GM12878 (cell line): ENCODE data around the gene SLC15A4. TPM values are rescaled to one million over a fixed set of nuclear protein-coding genes. Genes with fewer than 3 reads are reported as not detected.

Source experiments
- ATAC-seq: fragments of 200-7000 bp; cut with Tn5 transposase; 3 replicates; pipeline ENCODE4 v1.9.1; 2020; ENCODE audit warnings: mild to moderate bottlenecking, moderate library complexity
- BruUV-seq: library from RNA; stranded (reverse); fragments of 400-500 nt; replicated peaks from 2 replicates; lab custom pipeline; 2021; lab: Mats Ljungman, UMichigan
- CTCF ChIA-PET: fragments of 300-600 bp; sonication (Branson Sonifier 250); formaldehyde crosslinking; extraction: SDS; loops from one replicate; lab custom pipeline; 2021; ENCODE audit warnings: inconsistent platforms; lab: Yijun Ruan, JAX
- POLR2A ChIA-PET: fragments of 350-600 bp; formaldehyde crosslinking; extraction: SDS; loops from one replicate; lab custom pipeline; 2021; ENCODE audit warnings: inconsistent platforms; lab: Charles Lee
- RAD21 ChIA-PET: fragments of 300-600 bp; sonication (Branson Sonifier 250); formaldehyde crosslinking; loops from one replicate; lab custom pipeline; 2023; ENCODE audit warnings: antibody characterized with exemption; ENCODE audit not compliant: unreplicated experiment; lab: Charles Lee
- SMC1A ChIA-PET: fragments of 300-600 bp; sonication (Branson Sonifier 250); formaldehyde crosslinking; loops from one replicate; lab custom pipeline; 2023; ENCODE audit not compliant: unreplicated experiment, uncharacterized antibody; lab: Charles Lee
- DNase-seq: peaks from one replicate; pipeline ENCODE4 v3.0.0-alpha.2; 2011; ENCODE audit warnings: low read depth, low spot score
- FAIRE-seq: peaks from 3 replicates; lab custom pipeline; 2011; peaks lifted over from hg19 to GRCh38; lab: Jason Lieb, UNC
- H2AFZ ChIP-seq: 2 replicates; pipeline ENCODE4 v1.6.0; 2011; ENCODE audit warnings: low read depth, low read length, control low read depth; ENCODE audit not compliant: control insufficient read depth
- H3K27ac ChIP-seq: 2 replicates; pipeline ENCODE4 v1.5.1; 2011; ENCODE audit warnings: control low read depth; ENCODE audit not compliant: control insufficient read depth, insufficient read depth
- H3K27me3 ChIP-seq, 2 experiments: replicated peaks in 1 of 2; 2 replicates each; pipeline versions ENCODE4 v1.6.0 to v1.6.1; 2011; ENCODE audit warnings: low read length in 1 of 2; ENCODE audit not compliant: control insufficient read depth in 2 of 2, insufficient read depth in 2 of 2
- H3K36me3 ChIP-seq, 2 experiments: 2 replicates each; pipeline ENCODE4 v1.5.1; 2011; ENCODE audit warnings: low read length in 1 of 2; ENCODE audit not compliant: control insufficient read depth in 2 of 2, insufficient read depth in 2 of 2
- H3K4me1 ChIP-seq: 2 replicates; pipeline ENCODE4 v1.6.1; 2011; ENCODE audit warnings: mild to moderate bottlenecking, low read length, moderate library complexity, mixed read lengths; ENCODE audit not compliant: control insufficient read depth, insufficient read depth
- H3K4me2 ChIP-seq: 2 replicates; pipeline ENCODE4 v1.6.0; 2011; ENCODE audit warnings: control low read depth; ENCODE audit not compliant: control insufficient read depth, insufficient read depth
- H3K4me3 ChIP-seq: fragments of 200-600 bp; sonication (generic); 2 replicates; pipeline ENCODE4 v1.5.1; 2016
- H3K79me2 ChIP-seq: 2 replicates; pipeline ENCODE4 v1.6.0; 2011; ENCODE audit warnings: low read length; ENCODE audit not compliant: control insufficient read depth, insufficient read depth
- H3K9ac ChIP-seq: 2 replicates; pipeline ENCODE4 v1.8.0; 2011; ENCODE audit warnings: low read length, control low read depth, mixed read lengths; ENCODE audit not compliant: control insufficient read depth, insufficient read depth
- H3K9me3 ChIP-seq: replicated peaks from 3 replicates; pipeline ENCODE4 v1.5.1; 2011; ENCODE audit warnings: mild to moderate bottlenecking, low read length; ENCODE audit not compliant: control insufficient read depth, insufficient read depth
- H4K20me1 ChIP-seq: 2 replicates; pipeline ENCODE4 v1.6.0; 2011; ENCODE audit not compliant: control insufficient read depth, insufficient read depth
- ATF7 ChIP-seq: fragments of 450-650 bp; IDR thresholded peaks from 2 replicates; pipeline ENCODE4 v1.6.1; 2016; ENCODE audit warnings: low read depth, mild to moderate bottlenecking
- BACH1 ChIP-seq: fragments of 450-650 bp; IDR thresholded peaks from 2 replicates; pipeline ENCODE4 v1.6.1; 2017; ENCODE audit warnings: mild to moderate bottlenecking, borderline replicate concordance
- CEBPB ChIP-seq, 2 experiments: fragments of 150-350 bp in 1 of 2; IDR thresholded peaks; 2 replicates each; pipeline ENCODE4 v1.6.1; 2012 to 2014; ENCODE audit warnings: low read depth in 2 of 2, low read length in 2 of 2, borderline replicate concordance in 1 of 2, inconsistent platforms in 1 of 2
- HCFC1 ChIP-seq: fragments of 150-350 bp; IDR thresholded peaks from 2 replicates; pipeline ENCODE4 v1.6.1; 2014; ENCODE audit warnings: low read length
- IKZF1 ChIP-seq: fragments of 450-650 bp; conservative IDR thresholded peaks from 2 replicates; pipeline ENCODE4 v1.6.1; 2017; ENCODE audit warnings: antibody characterized with exemption, mild to moderate bottlenecking
- NR2C1 ChIP-seq: fragments of 450-650 bp; IDR thresholded peaks from 2 replicates; pipeline ENCODE4 v1.6.1; 2017; ENCODE audit warnings: antibody characterized with exemption, mild to moderate bottlenecking, moderate library complexity
- NR2C2 ChIP-seq: IDR thresholded peaks from 2 replicates; pipeline ENCODE4 v1.6.1; 2011; ENCODE audit warnings: borderline replicate concordance, low read depth; ENCODE audit not compliant: control insufficient read depth, insufficient read length
- RB1 ChIP-seq: fragments of 450-650 bp; formaldehyde crosslinking; IDR thresholded peaks from 2 replicates; pipeline ENCODE4 v1.6.1; 2017; ENCODE audit warnings: mild to moderate bottlenecking, borderline replicate concordance
- SIX5 ChIP-seq: IDR thresholded peaks from 2 replicates; pipeline ENCODE4 v1.6.1; 2011; ENCODE audit warnings: mild to moderate bottlenecking, low read depth, low read length, moderate library complexity; ENCODE audit not compliant: severe bottlenecking
- SREBF2 ChIP-seq: IDR thresholded peaks from 2 replicates; pipeline ENCODE4 v1.6.1; 2012; ENCODE audit warnings: mild to moderate bottlenecking, low read length
- SUZ12 ChIP-seq: fragments of 200-600 bp; sonication (generic); IDR thresholded peaks from one replicate; pipeline ENCODE4 v1.6.1; 2018; ENCODE audit warnings: antibody characterized with exemption, mild to moderate bottlenecking; ENCODE audit not compliant: unreplicated experiment
- ZNF384 ChIP-seq: IDR thresholded peaks from 2 replicates; pipeline ENCODE4 v1.6.1; 2012; ENCODE audit warnings: low read depth, mild to moderate bottlenecking, low read length, improper control_type of control experiment, borderline replicate concordance
- WGBS: methylation state at CpG from one replicate; pipeline ENCODE4 v1.1.6; 2016; ENCODE audit warnings: low lambda C conversion rate; ENCODE audit not compliant: insufficient replicate concordance, insufficient coverage; ENCODE audit errors: missing lambda C conversion rate; 5-methylcytosine and 5-hydroxymethylcytosine counted together
- in situ Hi-C: fragments of 300-500 bp; cut with MboI; formaldehyde crosslinking; loops from 9 replicates; pipeline ENCODE4 v1.14.3; 2018; ENCODE audit warnings: mixed read lengths
- intact Hi-C: fragments of 100-400 bp; cut with micrococcal nuclease; formaldehyde crosslinking; loops from one replicate; pipeline ENCODE4 v1.14.2; 2022; ENCODE audit not compliant: unreplicated experiment
- polyA plus RNA-seq, 11 experiments: library from polyadenylated mRNA; depleted of rRNA in 4 of 11; unstranded in 6 of 11; stranded (reverse) in 5 of 11; fragments of >200 nt; fragmentation: Nextera tagmentation in 4 of 11; fragmentation: Illumina TruSeq in 1 of 11; extraction: Ambion mirVana in 4 of 11; extraction: Trizol in 1 of 11; gene quantifications; 1 replicate in 1 of 11; 2 replicates in 10 of 11; pipeline versions ENCODE4 v1.2.1 to v1.2.3, GENCODE V29; 2011 to 2016; ENCODE audit warnings: inconsistent platforms in 2 of 11, missing spikeins in 2 of 11, low read depth in 1 of 11
- total RNA-seq, 4 experiments: library from RNA; depleted of rRNA in 3 of 4; stranded (reverse); fragments of >200 nt in 3 of 4; fragmentation: Illumina TruSeq in 1 of 4; extraction: Trizol in 1 of 4; gene quantifications; 2 replicates each; pipeline versions ENCODE4 v1.2.1 to v1.2.3, GENCODE V29; 2013 to 2021
- TF ChIP-seq, protein P1 (sequence below): fragments of 450-650 bp; IDR thresholded peaks from 2 replicates; pipeline ENCODE4 v1.6.1; 2017; ENCODE audit warnings: borderline replicate concordance
- TF ChIP-seq, protein P2 (sequence below): fragments of 450-650 bp; IDR thresholded peaks from 2 replicates; pipeline ENCODE4 v1.6.1; 2018; ENCODE audit warnings: borderline replicate concordance, mild to moderate bottlenecking; ENCODE audit not compliant: partially characterized antibody

Gene SLC15A4
- total and polyA plus RNA-seq, 10 of the 15 experiments (the other 5 are each of a cell fraction or from before 2014, with no cell fraction given) = 12.7 to 257 (median 36.6) TPM

DNA sequence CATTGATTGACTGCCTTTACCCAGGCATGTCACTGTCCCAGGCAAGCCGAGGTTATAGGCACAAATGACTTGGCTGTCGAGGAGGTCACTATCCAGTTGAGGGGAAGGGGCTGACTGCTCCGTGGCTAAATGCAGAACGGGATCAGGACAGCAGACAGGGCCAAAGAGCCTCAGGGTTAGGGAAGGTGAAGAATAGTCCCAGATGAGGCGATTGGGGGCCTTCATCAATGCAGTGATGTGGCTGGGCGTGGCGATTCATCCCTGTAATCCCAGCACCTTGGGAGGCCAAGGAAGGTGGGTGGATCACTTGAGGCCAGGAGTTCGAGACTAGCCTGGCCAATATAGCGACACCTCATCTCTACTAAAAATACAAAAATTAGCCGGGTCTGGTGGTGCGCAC, 18.8 kb upstream of the SLC15A4 start:
- no peaks in the 10 kb centered on the region for H3K79me2 ChIP-seq
- H3K4me1 ChIP-seq = peaks cover 32% of the 10 kb centered on the region
- no peak overlapping the region for H2AFZ ChIP-seq
- intact Hi-C loops = no loop called here
- POLR2A ChIA-PET = interaction anchor here (0.6 kb wide), 1 partner anchor 11 kb away, joined by 3 read pairs; no protein-coding TSS in a partner anchor
- no peak for TF ChIP-seq ZNF384
- no peak for TF ChIP-seq ATF7
- TF ChIP-seq SIX5 = no peak
- TF ChIP-seq NR2C2 = no peak
- TF ChIP-seq, protein P1, sequence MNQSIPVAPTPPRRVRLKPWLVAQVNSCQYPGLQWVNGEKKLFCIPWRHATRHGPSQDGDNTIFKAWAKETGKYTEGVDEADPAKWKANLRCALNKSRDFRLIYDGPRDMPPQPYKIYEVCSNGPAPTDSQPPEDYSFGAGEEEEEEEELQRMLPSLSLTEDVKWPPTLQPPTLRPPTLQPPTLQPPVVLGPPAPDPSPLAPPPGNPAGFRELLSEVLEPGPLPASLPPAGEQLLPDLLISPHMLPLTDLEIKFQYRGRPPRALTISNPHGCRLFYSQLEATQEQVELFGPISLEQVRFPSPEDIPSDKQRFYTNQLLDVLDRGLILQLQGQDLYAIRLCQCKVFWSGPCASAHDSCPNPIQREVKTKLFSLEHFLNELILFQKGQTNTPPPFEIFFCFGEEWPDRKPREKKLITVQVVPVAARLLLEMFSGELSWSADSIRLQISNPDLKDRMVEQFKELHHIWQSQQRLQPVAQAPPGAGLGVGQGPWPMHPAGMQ = no peak
- no peak for TF ChIP-seq HCFC1
- TF ChIP-seq SUZ12 = no peak
- TF ChIP-seq RB1 = no peak
- TF ChIP-seq IKZF1 = no peak
- TF ChIP-seq BACH1 = no peak
- no peak for TF ChIP-seq CEBPB (IDR thresholded peaks at IDR 0.05; ENCODE audit: borderline replicate concordance in 1 of 2, low read depth in 2 of 2, low read length in 2 of 2)
- TF ChIP-seq, protein P2, sequence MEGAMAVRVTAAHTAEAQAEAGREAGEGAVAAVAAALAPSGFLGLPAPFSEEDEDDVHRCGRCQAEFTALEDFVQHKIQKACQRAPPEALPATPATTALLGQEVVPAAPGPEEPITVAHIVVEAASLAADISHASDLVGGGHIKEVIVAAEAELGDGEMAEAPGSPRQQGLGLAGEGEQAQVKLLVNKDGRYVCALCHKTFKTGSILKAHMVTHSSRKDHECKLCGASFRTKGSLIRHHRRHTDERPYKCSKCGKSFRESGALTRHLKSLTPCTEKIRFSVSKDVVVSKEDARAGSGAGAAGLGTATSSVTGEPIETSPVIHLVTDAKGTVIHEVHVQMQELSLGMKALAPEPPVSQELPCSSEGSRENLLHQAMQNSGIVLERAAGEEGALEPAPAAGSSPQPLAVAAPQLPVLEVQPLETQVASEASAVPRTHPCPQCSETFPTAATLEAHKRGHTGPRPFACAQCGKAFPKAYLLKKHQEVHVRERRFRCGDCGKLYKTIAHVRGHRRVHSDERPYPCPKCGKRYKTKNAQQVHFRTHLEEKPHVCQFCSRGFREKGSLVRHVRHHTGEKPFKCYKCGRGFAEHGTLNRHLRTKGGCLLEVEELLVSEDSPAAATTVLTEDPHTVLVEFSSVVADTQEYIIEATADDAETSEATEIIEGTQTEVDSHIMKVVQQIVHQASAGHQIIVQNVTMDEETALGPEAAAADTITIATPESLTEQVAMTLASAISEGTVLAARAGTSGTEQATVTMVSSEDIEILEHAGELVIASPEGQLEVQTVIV = no peak
- no peak for TF ChIP-seq NR2C1
- no peak for TF ChIP-seq SREBF2
- TF ChIP-seq, all 136 proteins: peak for 0
- no peak for DNase-seq
- H4K20me1 ChIP-seq = no peaks in the 10 kb centered on the region
- BruUV-seq = no TSS peak
- 99% methylated on average over 11 of the region's 11 CpGs for WGBS
- ATAC-seq = no peak
- CTCF ChIA-PET = interaction anchor here (1.6 kb wide), 1 partner anchor 12 kb away, joined by 8 read pairs; no protein-coding TSS in a partner anchor
- RAD21 ChIA-PET = interaction anchor here (2.2 kb wide), 1 partner anchor 13 kb away, joined by 5 read pairs; no protein-coding TSS in a partner anchor
- no peak overlapping the region for H3K27ac ChIP-seq
- no peak overlapping the region for H3K9ac ChIP-seq
- FAIRE-seq = no peak
- no peak overlapping the region for H3K4me2 ChIP-seq
- SMC1A ChIA-PET = interaction anchor here (1.0 to 1.7 kb wide), 2 partner anchors 12 to 110 kb away, joined by 3 read pairs; no protein-coding TSS in a partner anchor
- H3K27me3 ChIP-seq = no peaks in the 10 kb centered on the region
- H3K9me3 ChIP-seq = peaks cover 2% of the 10 kb centered on the region; the same call in 1 of the 3 replicates
- in situ Hi-C loops = no loop called here
- no peaks in the 10 kb centered on the region for H3K36me3 ChIP-seq
- no peak overlapping the region for H3K4me3 ChIP-seq
